Glutamatergic neuron (in vitro differentiated cells): ENCODE measurements around the gene GLIS1. TPM values are rescaled to one million over a fixed set of nuclear protein-coding genes. Genes with fewer than 3 reads are reported as not detected.

Source experiments
- DNase-seq: peaks from one replicate; pipeline ENCODE4 v3.0.0; 2022
- H3K27ac Mint-ChIP-seq: one replicate; pipeline ENCODE4 v1.8.0; 2020; ENCODE audit warnings: mild to moderate bottlenecking, mixed read lengths, inconsistent platforms; ENCODE audit not compliant: unreplicated experiment
- H3K27me3 Mint-ChIP-seq: one replicate; pipeline ENCODE4 v1.8.0; 2020; ENCODE audit warnings: mild to moderate bottlenecking, moderate library complexity, mixed read lengths, inconsistent platforms; ENCODE audit not compliant: unreplicated experiment
- H3K36me3 Mint-ChIP-seq: one replicate; pipeline ENCODE4 v1.8.0; 2020; ENCODE audit warnings: mild to moderate bottlenecking, mixed read lengths, inconsistent platforms; ENCODE audit not compliant: unreplicated experiment
- H3K4me1 Mint-ChIP-seq: one replicate; pipeline ENCODE4 v1.8.0; 2020; ENCODE audit warnings: mild to moderate bottlenecking, low read depth, mixed read lengths, inconsistent platforms; ENCODE audit not compliant: unreplicated experiment
- H3K4me3 Mint-ChIP-seq: one replicate; pipeline ENCODE4 v1.8.0; 2020; ENCODE audit warnings: mild to moderate bottlenecking, mixed read lengths, inconsistent platforms; ENCODE audit not compliant: unreplicated experiment
- H3K9me3 Mint-ChIP-seq: one replicate; pipeline ENCODE4 v1.8.0; 2020; ENCODE audit warnings: mild to moderate bottlenecking, moderate library complexity, mixed read lengths, inconsistent platforms; ENCODE audit not compliant: unreplicated experiment
- total RNA-seq: library from RNA; stranded (reverse); fragmentation: NEBNext Ultra II Directional; extraction: Animal tissue kit (Norgen Biotek cat#: 25700); gene quantifications from one replicate; pipeline ENCODE4 v1.2.1, GENCODE V29; 2021; ENCODE audit not compliant: unreplicated experiment
- TF ChIP-seq, protein P1 (sequence below): fragments of 200-600 bp; sonication (generic); IDR thresholded peaks from one replicate; pipeline ENCODE4 v1.5.0; 2021; ENCODE audit not compliant: partially characterized antibody, unreplicated experiment

The GLIS1 gene
- total RNA-seq, 1 donor from 2014 or later: 0.76 TPM

- peaks cover 4% of the 10 kb centered on the region for H3K27me3 Mint-ChIP-seq
- H3K9me3 Mint-ChIP-seq: no peaks in the 10 kb centered on the region
- H3K4me1 Mint-ChIP-seq: peaks cover 3% of the 10 kb centered on the region
- no peaks in the 10 kb centered on the region for H3K36me3 Mint-ChIP-seq
- TF ChIP-seq, protein P1, sequence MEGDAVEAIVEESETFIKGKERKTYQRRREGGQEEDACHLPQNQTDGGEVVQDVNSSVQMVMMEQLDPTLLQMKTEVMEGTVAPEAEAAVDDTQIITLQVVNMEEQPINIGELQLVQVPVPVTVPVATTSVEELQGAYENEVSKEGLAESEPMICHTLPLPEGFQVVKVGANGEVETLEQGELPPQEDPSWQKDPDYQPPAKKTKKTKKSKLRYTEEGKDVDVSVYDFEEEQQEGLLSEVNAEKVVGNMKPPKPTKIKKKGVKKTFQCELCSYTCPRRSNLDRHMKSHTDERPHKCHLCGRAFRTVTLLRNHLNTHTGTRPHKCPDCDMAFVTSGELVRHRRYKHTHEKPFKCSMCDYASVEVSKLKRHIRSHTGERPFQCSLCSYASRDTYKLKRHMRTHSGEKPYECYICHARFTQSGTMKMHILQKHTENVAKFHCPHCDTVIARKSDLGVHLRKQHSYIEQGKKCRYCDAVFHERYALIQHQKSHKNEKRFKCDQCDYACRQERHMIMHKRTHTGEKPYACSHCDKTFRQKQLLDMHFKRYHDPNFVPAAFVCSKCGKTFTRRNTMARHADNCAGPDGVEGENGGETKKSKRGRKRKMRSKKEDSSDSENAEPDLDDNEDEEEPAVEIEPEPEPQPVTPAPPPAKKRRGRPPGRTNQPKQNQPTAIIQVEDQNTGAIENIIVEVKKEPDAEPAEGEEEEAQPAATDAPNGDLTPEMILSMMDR: no peak
- no peak overlapping the region for H3K4me3 Mint-ChIP-seq
- no peak overlapping the region for H3K27ac Mint-ChIP-seq
- DNase-seq: no peak
These were observed 270.6 kb downstream of the GLIS1 start for GRCh38 chr1:53468374-53468773.

DNA sequence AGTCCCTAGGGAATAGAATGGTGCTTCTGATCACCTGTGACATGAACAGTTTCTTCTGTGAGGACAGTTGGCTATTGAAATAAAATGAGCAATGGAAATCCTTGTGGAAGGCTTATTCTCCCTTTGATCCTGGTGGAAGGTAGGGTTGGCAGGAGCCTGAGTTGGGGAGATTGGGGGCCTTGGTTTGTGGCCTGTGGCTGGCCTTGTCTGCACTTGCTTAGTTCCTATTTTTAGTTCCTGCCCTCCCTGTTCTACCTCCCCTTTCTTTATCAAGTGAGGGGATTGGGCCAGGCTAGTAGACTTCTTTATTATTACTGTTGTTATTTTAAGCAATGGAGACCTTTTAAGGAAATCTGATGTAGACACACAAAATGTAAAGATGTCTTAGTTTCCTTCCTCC, 271.6 kb downstream of the GLIS1 start:
- Mint-ChIP-seq H3K36me3 (no peaks in the 10 kb centered on the region), H3K9me3 (no peaks in the 10 kb centered on the region), H3K27ac (no peak overlapping the region), H3K4me3 (no peak overlapping the region), H3K27me3 (peaks cover 4% of the 10 kb centered on the region), H3K4me1 (peaks cover 6% of the 10 kb centered on the region)
- TF ChIP-seq, protein P1: no peak
- DNase-seq: no peak

DNA sequence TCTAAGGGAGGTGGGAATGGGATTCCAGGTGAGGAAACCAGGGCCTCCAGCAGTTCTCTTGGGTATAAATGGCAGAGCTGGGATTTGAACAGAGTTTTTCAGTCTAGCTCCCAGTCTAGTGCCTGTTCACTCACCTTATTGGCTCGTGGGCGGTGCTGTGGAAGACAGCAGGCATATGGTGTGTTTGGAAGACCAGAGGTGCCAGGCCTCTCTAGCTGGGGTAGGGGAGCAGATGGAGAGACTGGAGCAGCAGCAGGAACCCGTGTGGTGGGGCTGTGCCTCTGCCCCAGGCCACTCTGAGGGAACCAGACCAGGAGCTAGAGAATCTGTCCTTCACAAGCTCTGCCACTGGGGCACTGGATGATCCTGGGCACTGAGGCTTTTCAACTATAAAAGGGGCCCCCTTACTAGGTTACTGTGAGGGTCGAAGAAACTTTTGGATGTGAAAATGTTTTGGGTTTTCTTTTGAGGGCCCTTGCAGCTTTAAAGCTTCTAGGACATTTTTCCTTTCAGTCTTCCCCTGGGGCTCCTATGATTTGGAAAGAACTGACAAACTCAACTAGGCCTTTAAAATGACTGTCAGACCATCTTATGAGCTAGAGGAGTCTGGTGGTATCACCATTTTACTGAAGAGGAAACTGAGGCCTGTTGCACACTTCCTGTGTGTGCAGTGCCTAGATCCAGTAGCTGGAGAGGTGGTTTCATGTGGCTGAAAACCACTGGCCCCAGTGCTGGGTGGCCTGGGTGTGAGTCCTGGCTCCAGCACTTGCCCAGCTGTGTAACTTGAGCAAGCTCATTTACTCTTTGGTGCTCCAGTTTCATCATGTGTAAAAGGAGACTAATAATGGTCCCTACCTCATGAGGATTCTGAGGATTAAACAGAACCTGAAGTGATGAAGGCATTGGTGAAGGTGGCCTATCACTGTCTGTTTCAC, 273.7 kb downstream of the GLIS1 start:
- Mint-ChIP-seq H3K4me1 (peaks cover 6% of the 10 kb centered on the region), H3K4me3 (no peak overlapping the region), H3K27ac (no peak overlapping the region), H3K36me3 (no peaks in the 10 kb centered on the region), H3K9me3 (peaks cover 1% of the 10 kb centered on the region), H3K27me3 (no peaks in the 10 kb centered on the region)
- TF ChIP-seq, protein P1: no peak
- no peak for DNase-seq

DNA sequence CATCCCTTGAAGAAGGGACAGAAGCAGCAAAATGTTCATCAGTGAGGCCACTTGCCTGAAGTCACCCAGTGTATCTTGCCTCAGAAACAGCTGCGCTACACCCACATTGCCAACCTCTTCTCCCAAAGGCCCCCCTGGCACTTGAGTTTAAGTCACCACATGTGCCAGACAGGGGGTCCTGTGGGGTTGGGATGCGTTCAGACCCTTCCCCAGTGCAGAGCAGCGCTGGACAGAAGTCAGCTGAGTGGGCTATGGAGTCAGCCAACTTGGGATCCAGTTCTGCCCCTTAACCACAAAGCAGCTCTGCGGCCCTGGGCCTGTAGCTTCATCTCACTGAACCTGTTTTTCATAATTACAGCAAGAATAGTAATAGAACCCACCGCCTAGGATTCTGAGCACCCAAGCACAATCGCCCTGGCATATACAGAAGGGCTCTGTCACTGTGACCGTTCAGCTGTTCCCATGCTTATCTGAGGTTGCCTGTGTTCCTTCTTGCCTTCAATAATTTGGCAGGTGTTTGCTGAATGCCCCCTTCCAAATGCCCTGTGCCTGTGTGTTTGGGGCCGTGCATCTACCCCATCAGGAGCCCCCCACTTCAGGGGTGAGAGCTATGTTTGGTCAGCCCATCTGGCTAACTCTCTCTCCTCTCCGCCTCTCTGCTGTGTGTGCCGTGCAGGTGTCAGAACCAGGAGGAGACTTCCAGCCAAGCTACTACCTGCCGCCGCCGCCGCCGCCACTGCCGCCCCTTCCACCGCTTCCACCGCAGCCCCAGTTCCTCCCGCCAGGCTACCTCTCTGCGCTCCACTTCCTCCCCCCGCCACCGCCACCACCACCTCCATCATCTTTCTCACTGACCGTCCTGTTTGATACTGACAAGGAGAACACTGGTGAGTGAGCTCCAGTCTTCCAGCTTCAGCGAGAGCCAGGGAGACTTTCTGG, 274.7 kb downstream of the GLIS1 start:
- Mint-ChIP-seq H3K27ac (no peak overlapping the region), H3K4me1 (peaks cover 6% of the 10 kb centered on the region), H3K4me3 (no peak overlapping the region), H3K27me3 (no peaks in the 10 kb centered on the region), H3K9me3 (peaks cover 1% of the 10 kb centered on the region), H3K36me3 (no peaks in the 10 kb centered on the region)
- DNase-seq: no peak
- TF ChIP-seq, protein P1: no peak
